HL-60 (cell line): ENCODE results near the gene UBAC2.
A peak's percentile ranks its signal among the peaks of the same experiment; 100 is the strongest.

Source experiments
- DNase-seq, 2 experiments: peaks; one replicate each; pipeline ENCODE4 v3.0.0-alpha.2; 2010 to 2020; ENCODE audit warnings: low read depth in 1 of 2, low spot score in 1 of 2
- H3K27ac ChIP-seq: fragments of 250-450 bp; sonication (Bioruptor Pico); replicated peaks from 2 replicates; pipeline ENCODE4 v1.5.1; 2020; ENCODE audit warnings: mild to moderate bottlenecking, moderate library complexity
- H3K27me3 ChIP-seq: fragments of 250-450 bp; sonication (Bioruptor Pico); 2 replicates; pipeline ENCODE4 v1.5.1; 2021; ENCODE audit warnings: mild to moderate bottlenecking, moderate library complexity; ENCODE audit not compliant: insufficient read depth, poor library complexity, severe bottlenecking
- H3K4me3 ChIP-seq: replicated peaks from 2 replicates; pipeline ENCODE4 v1.5.1; 2011; ENCODE audit warnings: mild to moderate bottlenecking, control low read depth, low read length; ENCODE audit not compliant: insufficient read depth
- CTCF ChIP-seq: IDR thresholded peaks from one replicate; pipeline ENCODE4 v1.5.1; 2011; ENCODE audit warnings: low read length, control low read depth, inconsistent platforms; ENCODE audit not compliant: insufficient read depth
- GABPA ChIP-seq: IDR thresholded peaks from 2 replicates; pipeline ENCODE4 v1.6.1; 2012; ENCODE audit warnings: low read depth
- POLR2AphosphoS5 ChIP-seq: IDR thresholded peaks from 2 replicates; pipeline ENCODE4 v1.6.1; 2012; ENCODE audit warnings: low read depth
- REST ChIP-seq: IDR thresholded peaks from 2 replicates; pipeline ENCODE4 v1.6.1; 2012; ENCODE audit warnings: low read depth; ENCODE audit not compliant: insufficient replicate concordance
- SPI1 ChIP-seq: IDR thresholded peaks from 2 replicates; pipeline ENCODE4 v1.6.1; 2012; ENCODE audit warnings: low read depth, mild to moderate bottlenecking, borderline replicate concordance

UBAC2 gene

GRCh38 chr13:99370481-99371275 is 170.0 kb downstream of the UBAC2 start:
- Histone ChIP-seq H3K27me3 (no peaks in the 10 kb centered on the region), H3K4me3 (no peak overlapping the region), H3K27ac (no peak overlapping the region)
- DNase-seq = no peak
- no peak for TF ChIP-seq REST
- TF ChIP-seq CTCF = no peak

- Histone ChIP-seq H3K27me3 (no peaks in the 10 kb centered on the region), H3K4me3 (no peak overlapping the region), H3K27ac (peak overlapping the region; percentile 17)
- TF ChIP-seq POLR2AphosphoS5 (peak; percentile 79), REST (no peak), CTCF (no peak), GABPA (no peak), SPI1 (peak; percentile 30; the same call in 1 of the 2 replicates)
- peak in 1 of 2 experiments; percentile 96 for DNase-seq
These were observed 171.3 kb downstream of the UBAC2 start for GRCh38 chr13:99371956-99372355.

GRCh38 chr13:99373436-99373835 is 172.8 kb downstream of the UBAC2 start:
- 0 out of 2 replicates have a peak overlapping the region, but pooled peaks have one; percentile 2 for H3K27ac ChIP-seq
- TF ChIP-seq CTCF (no peak), POLR2AphosphoS5 (no peak), SPI1 (no peak)
- no peak for DNase-seq
- H3K27me3 ChIP-seq = no peaks in the 10 kb centered on the region
- H3K4me3 ChIP-seq = no peak overlapping the region
